ENCODE results near the gene LAMA2. TPM values are rescaled to one million over a fixed set of nuclear protein-coding genes. Genes with fewer than 3 reads are reported as not detected.

Gene LAMA2
- total RNA-seq, 1 experiment from 2014 or later, result 0.02 TPM

- H3K27me3 Mint-ChIP-seq (ENCODE audit: insufficient read depth, unreplicated experiment), result peaks cover 2% of the 10 kb centered on the region
- intact Hi-C loops (cut with micrococcal nuclease; ENCODE audit: unreplicated experiment), result no loop called here
- no peak overlapping the region for H3K4me3 ChIP-seq (ENCODE audit: low read depth, low read length)
- CTCF ChIA-PET, result no interaction called here
- no peak overlapping the region for H3K27ac Mint-ChIP-seq (ENCODE audit: unreplicated experiment)
- H3K9me3 Mint-ChIP-seq (ENCODE audit: unreplicated experiment), result no peaks in the 10 kb centered on the region
- no peaks in the 10 kb centered on the region for H3K27me3 ChIP-seq (replicated peaks; ENCODE audit: control insufficient read depth, insufficient read depth, low read length)
- BruUV-seq (replicated peaks), result no TSS peak
- POLR2A ChIA-PET, result no interaction called here
- no peak for TF ChIP-seq CTCF (IDR thresholded peaks at IDR 0.05; ENCODE audit: insufficient read depth in 1 of 2, low read depth in 1 of 2, low read length in 1 of 2, severe bottlenecking in 1 of 2, unreplicated experiment in 1 of 2)
- no peak for DNase-seq
- H3K4me1 Mint-ChIP-seq (ENCODE audit: low read depth, unreplicated experiment), result no peaks in the 10 kb centered on the region
- H3K9me3 ChIP-seq, result no peaks in the 10 kb centered on the region
- no peaks in the 10 kb centered on the region for H3K4me1 ChIP-seq
- H3K36me3 ChIP-seq (ENCODE audit: control insufficient read depth, insufficient read depth, low read length), result no peaks in the 10 kb centered on the region
- H3K36me3 Mint-ChIP-seq (ENCODE audit: insufficient read depth, unreplicated experiment), result no peaks in the 10 kb centered on the region
- no peak overlapping the region for H3K4me3 Mint-ChIP-seq (ENCODE audit: unreplicated experiment)
Observed at GRCh38 chr6:128886706-128887105, 3.8 kb downstream of the LAMA2 start.

GRCh38 chr6:128888444-128889175 is 5.7 kb downstream of the LAMA2 start:
- H3K4me3 Mint-ChIP-seq (ENCODE audit: unreplicated experiment), result no peak overlapping the region
- CTCF ChIA-PET, result no interaction called here
- H3K27me3 ChIP-seq (replicated peaks; ENCODE audit: control insufficient read depth, insufficient read depth, low read length), result no peaks in the 10 kb centered on the region
- no TSS peak for BruUV-seq (replicated peaks)
- H3K9me3 Mint-ChIP-seq (ENCODE audit: unreplicated experiment), result no peaks in the 10 kb centered on the region
- intact Hi-C loops (cut with micrococcal nuclease; ENCODE audit: unreplicated experiment), result no loop called here
- TF ChIP-seq CTCF (IDR thresholded peaks at IDR 0.05; ENCODE audit: insufficient read depth in 1 of 2, low read depth in 1 of 2, low read length in 1 of 2, severe bottlenecking in 1 of 2, unreplicated experiment in 1 of 2), result no peak
- no peak overlapping the region for H3K4me3 ChIP-seq (ENCODE audit: low read depth, low read length)
- no peak overlapping the region for H3K27ac Mint-ChIP-seq (ENCODE audit: unreplicated experiment)
- no peaks in the 10 kb centered on the region for H3K36me3 ChIP-seq (ENCODE audit: control insufficient read depth, insufficient read depth, low read length)
- H3K27me3 Mint-ChIP-seq (ENCODE audit: insufficient read depth, unreplicated experiment), result peaks cover 2% of the 10 kb centered on the region
- no peaks in the 10 kb centered on the region for H3K36me3 Mint-ChIP-seq (ENCODE audit: insufficient read depth, unreplicated experiment)
- no peak for DNase-seq
- POLR2A ChIA-PET, result no interaction called here
- H3K9me3 ChIP-seq, result no peaks in the 10 kb centered on the region
- no peaks in the 10 kb centered on the region for H3K4me1 Mint-ChIP-seq (ENCODE audit: low read depth, unreplicated experiment)
- no peaks in the 10 kb centered on the region for H3K4me1 ChIP-seq

- no peaks in the 10 kb centered on the region for H3K9me3 ChIP-seq
- H3K36me3 ChIP-seq (ENCODE audit: control insufficient read depth, insufficient read depth, low read length), result no peaks in the 10 kb centered on the region
- intact Hi-C loops (cut with micrococcal nuclease; ENCODE audit: unreplicated experiment), result no loop called here
- no peak overlapping the region for H3K4me3 ChIP-seq (ENCODE audit: low read depth, low read length)
- peaks cover 2% of the 10 kb centered on the region for H3K27me3 Mint-ChIP-seq (ENCODE audit: insufficient read depth, unreplicated experiment)
- H3K9me3 Mint-ChIP-seq (ENCODE audit: unreplicated experiment), result no peaks in the 10 kb centered on the region
- TF ChIP-seq CTCF (IDR thresholded peaks at IDR 0.05; ENCODE audit: insufficient read depth in 1 of 2, low read depth in 1 of 2, low read length in 1 of 2, severe bottlenecking in 1 of 2, unreplicated experiment in 1 of 2), result no peak
- no peaks in the 10 kb centered on the region for H3K4me1 ChIP-seq
- POLR2A ChIA-PET, result no interaction called here
- no peaks in the 10 kb centered on the region for H3K27me3 ChIP-seq (replicated peaks; ENCODE audit: control insufficient read depth, insufficient read depth, low read length)
- H3K4me1 Mint-ChIP-seq (ENCODE audit: low read depth, unreplicated experiment), result no peaks in the 10 kb centered on the region
- no peaks in the 10 kb centered on the region for H3K36me3 Mint-ChIP-seq (ENCODE audit: insufficient read depth, unreplicated experiment)
- CTCF ChIA-PET, result no interaction called here
- H3K4me3 Mint-ChIP-seq (ENCODE audit: unreplicated experiment), result no peak overlapping the region
- DNase-seq, result no peak
- BruUV-seq (replicated peaks), result no TSS peak
- no peak overlapping the region for H3K27ac Mint-ChIP-seq (ENCODE audit: unreplicated experiment)
Observed at GRCh38 chr6:128889870-128890269, 6.9 kb downstream of the LAMA2 start.
